ENCODE data around the gene MACROD2.
"Not testable (repeated sequence)": the region's sequence is repeated elsewhere in the genome, so short reads cannot be mapped to it uniquely, and the experiment has no call there.

The MACROD2 gene

GRCh38 chr20:15333170-15333569 is 1337.9 kb downstream of the MACROD2 start:
- H3K4me1 Mint-ChIP-seq (ENCODE audit: low read depth) = no peaks in the 10 kb centered on the region
- no peak overlapping the region for H3K4me3 Mint-ChIP-seq
- no peak overlapping the region for H3K27ac Mint-ChIP-seq
- peaks cover 24% of the 10 kb centered on the region for H3K9me3 Mint-ChIP-seq
- H3K36me3 Mint-ChIP-seq (ENCODE audit: low read depth) = no peaks in the 10 kb centered on the region
- H3K27me3 Mint-ChIP-seq (ENCODE audit: low read depth) = no peaks in the 10 kb centered on the region
- no peak for DNase-seq (ENCODE audit: low spot score)

GRCh38 chr20:15336011-15336410 is 1340.7 kb downstream of the MACROD2 start:
- no peak overlapping the region for H3K27ac Mint-ChIP-seq
- H3K27me3 Mint-ChIP-seq (ENCODE audit: low read depth) = no peaks in the 10 kb centered on the region
- H3K4me3 Mint-ChIP-seq = no peak overlapping the region
- no peaks in the 10 kb centered on the region for H3K4me1 Mint-ChIP-seq (ENCODE audit: low read depth)
- H3K36me3 Mint-ChIP-seq (ENCODE audit: low read depth) = no peaks in the 10 kb centered on the region
- no peak for DNase-seq (ENCODE audit: low spot score)
- peaks cover 24% of the 10 kb centered on the region for H3K9me3 Mint-ChIP-seq

- Mint-ChIP-seq H3K36me3 (ENCODE audit: low read depth) (no peaks in the 10 kb centered on the region), H3K27me3 (ENCODE audit: low read depth) (no peaks in the 10 kb centered on the region), H3K4me3 (no peak overlapping the region), H3K9me3 (peaks cover 24% of the 10 kb centered on the region), H3K27ac (no peak overlapping the region), H3K4me1 (ENCODE audit: low read depth) (no peaks in the 10 kb centered on the region)
- no peak for DNase-seq (ENCODE audit: low spot score)
These were observed 1341.2 kb downstream of the MACROD2 start for GRCh38 chr20:15336536-15336935.

GRCh38 chr20:15339264-15339663 is 1343.9 kb downstream of the MACROD2 start:
- Mint-ChIP-seq H3K27me3 (ENCODE audit: low read depth) (no peaks in the 10 kb centered on the region), H3K4me1 (ENCODE audit: low read depth) (no peaks in the 10 kb centered on the region), H3K4me3 (no peak overlapping the region)

GRCh38 chr20:15342991-15343523 is 1347.7 kb downstream of the MACROD2 start:
- no peaks in the 10 kb centered on the region for H3K27me3 Mint-ChIP-seq (ENCODE audit: low read depth)
- H3K27ac Mint-ChIP-seq = no peak overlapping the region
- no peaks in the 10 kb centered on the region for H3K36me3 Mint-ChIP-seq (ENCODE audit: low read depth)
- peaks cover 22% of the 10 kb centered on the region for H3K9me3 Mint-ChIP-seq
- H3K4me3 Mint-ChIP-seq = no peak overlapping the region
- no peak for DNase-seq (ENCODE audit: low spot score)
- H3K4me1 Mint-ChIP-seq (ENCODE audit: low read depth) = no peaks in the 10 kb centered on the region

More at GRCh38 chr20:15339264-15339663, 1343.9 kb downstream of the MACROD2 start:
- DNase-seq (ENCODE audit: low spot score) = no peak
- Mint-ChIP-seq H3K9me3 (peaks cover 15% of the 10 kb centered on the region), H3K36me3 (ENCODE audit: low read depth) (no peaks in the 10 kb centered on the region), H3K27ac (no peak overlapping the region)

- Mint-ChIP-seq H3K4me1 (ENCODE audit: low read depth) (no peaks in the 10 kb centered on the region), H3K27me3 (ENCODE audit: low read depth) (no peaks in the 10 kb centered on the region), H3K4me3 (no peak overlapping the region), H3K36me3 (ENCODE audit: low read depth) (no peaks in the 10 kb centered on the region), H3K27ac (no peak overlapping the region), H3K9me3 (peaks cover 27% of the 10 kb centered on the region)
- DNase-seq (ENCODE audit: low spot score) = no peak
These were observed 1350.0 kb downstream of the MACROD2 start for GRCh38 chr20:15345287-15345686.

GRCh38 chr20:15346657-15347280 is 1351.5 kb downstream of the MACROD2 start:
- Mint-ChIP-seq H3K4me1 (ENCODE audit: low read depth) (no peaks in the 10 kb centered on the region), H3K9me3 (peaks cover 26% of the 10 kb centered on the region), H3K4me3 (no peak overlapping the region), H3K27me3 (ENCODE audit: low read depth) (no peaks in the 10 kb centered on the region), H3K36me3 (ENCODE audit: low read depth) (no peaks in the 10 kb centered on the region), H3K27ac (no peak overlapping the region)
- no peak for DNase-seq (ENCODE audit: low spot score)

- Mint-ChIP-seq H3K27me3 (ENCODE audit: low read depth) (no peaks in the 10 kb centered on the region), H3K36me3 (ENCODE audit: low read depth) (no peaks in the 10 kb centered on the region), H3K4me3 (no peak overlapping the region), H3K9me3 (peaks cover 4% of the 10 kb centered on the region), H3K27ac (no peak overlapping the region), H3K4me1 (ENCODE audit: low read depth) (no peaks in the 10 kb centered on the region)
- no peak for DNase-seq (ENCODE audit: low spot score)
These were observed 1363.7 kb downstream of the MACROD2 start for GRCh38 chr20:15359056-15359455.

- H3K27me3 Mint-ChIP-seq (ENCODE audit: low read depth) = no peaks in the 10 kb centered on the region
- no peaks in the 10 kb centered on the region for H3K4me1 Mint-ChIP-seq (ENCODE audit: low read depth)
- no peaks in the 10 kb centered on the region for H3K36me3 Mint-ChIP-seq (ENCODE audit: low read depth)
- H3K9me3 Mint-ChIP-seq = peaks cover 4% of the 10 kb centered on the region
- H3K4me3 Mint-ChIP-seq = no peak overlapping the region
- H3K27ac Mint-ChIP-seq = no peak overlapping the region
- DNase-seq (ENCODE audit: low spot score) = no peak
These were observed 1367.5 kb downstream of the MACROD2 start for GRCh38 chr20:15362849-15363248.

GRCh38 chr20:15364781-15365180 is 1369.5 kb downstream of the MACROD2 start:
- H3K4me1 Mint-ChIP-seq (ENCODE audit: low read depth) = no peaks in the 10 kb centered on the region
- H3K9me3 Mint-ChIP-seq = peaks cover 7% of the 10 kb centered on the region
- no peaks in the 10 kb centered on the region for H3K36me3 Mint-ChIP-seq (ENCODE audit: low read depth)
- H3K4me3 Mint-ChIP-seq = no peak overlapping the region
- no peak for DNase-seq (ENCODE audit: low spot score)
- H3K27me3 Mint-ChIP-seq (ENCODE audit: low read depth) = no peaks in the 10 kb centered on the region
- H3K27ac Mint-ChIP-seq = no peak overlapping the region

GRCh38 chr20:15370370-15370769 is 1375.1 kb downstream of the MACROD2 start:
- Mint-ChIP-seq H3K27ac (no peak overlapping the region), H3K36me3 (ENCODE audit: low read depth) (no peaks in the 10 kb centered on the region), H3K27me3 (ENCODE audit: low read depth) (no peaks in the 10 kb centered on the region), H3K4me3 (no peak overlapping the region), H3K4me1 (ENCODE audit: low read depth) (no peaks in the 10 kb centered on the region), H3K9me3 (peaks cover 10% of the 10 kb centered on the region)
- no peak for DNase-seq (ENCODE audit: low spot score)

- Mint-ChIP-seq H3K4me1 (ENCODE audit: low read depth) (no peaks in the 10 kb centered on the region), H3K27me3 (ENCODE audit: low read depth) (no peaks in the 10 kb centered on the region), H3K9me3 (peaks cover 14% of the 10 kb centered on the region), H3K27ac (no peak overlapping the region), H3K36me3 (ENCODE audit: low read depth) (no peaks in the 10 kb centered on the region), H3K4me3 (no peak overlapping the region)
- DNase-seq (ENCODE audit: low spot score) = no peak
These were observed 1379.4 kb downstream of the MACROD2 start for GRCh38 chr20:15374682-15375081.

- Mint-ChIP-seq H3K27ac (no peak overlapping the region), H3K9me3 (peaks cover 14% of the 10 kb centered on the region), H3K4me1 (ENCODE audit: low read depth) (no peaks in the 10 kb centered on the region), H3K4me3 (no peak overlapping the region), H3K36me3 (ENCODE audit: low read depth) (no peaks in the 10 kb centered on the region), H3K27me3 (ENCODE audit: low read depth) (no peaks in the 10 kb centered on the region)
- DNase-seq (ENCODE audit: low spot score) = no peak
These were observed 1380.5 kb downstream of the MACROD2 start for GRCh38 chr20:15375836-15376235.

GRCh38 chr20:15377603-15378002 is 1382.3 kb downstream of the MACROD2 start:
- H3K27me3 Mint-ChIP-seq (ENCODE audit: low read depth); H3K36me3 Mint-ChIP-seq (ENCODE audit: low read depth); H3K4me3 Mint-ChIP-seq; H3K4me1 Mint-ChIP-seq (ENCODE audit: low read depth); DNase-seq (ENCODE audit: low spot score); H3K27ac Mint-ChIP-seq: not testable (repeated sequence)
- H3K9me3 Mint-ChIP-seq = peaks cover 20% of the 10 kb centered on the region

GRCh38 chr20:15378151-15378550 is 1382.8 kb downstream of the MACROD2 start:
- no peak for DNase-seq (ENCODE audit: low spot score)
- no peaks in the 10 kb centered on the region for H3K27me3 Mint-ChIP-seq (ENCODE audit: low read depth)
- no peak overlapping the region for H3K4me3 Mint-ChIP-seq
- no peak overlapping the region for H3K27ac Mint-ChIP-seq
- no peaks in the 10 kb centered on the region for H3K4me1 Mint-ChIP-seq (ENCODE audit: low read depth)
- H3K9me3 Mint-ChIP-seq = peaks cover 20% of the 10 kb centered on the region
- no peaks in the 10 kb centered on the region for H3K36me3 Mint-ChIP-seq (ENCODE audit: low read depth)
